Parathyroid adenoma (tissue), 2 donors: ENCODE measurements around the gene CNOT4.

Experiments
- H2AFZ ChIP-seq: fragments of 300-600 bp; sonication (generic); one replicate; pipeline ENCODE4 v1.7.0; 2017; ENCODE audit warnings: antibody characterized with exemption, mild to moderate bottlenecking
- H3K27ac ChIP-seq: fragments of 300-600 bp; sonication (generic); one replicate; pipeline ENCODE4 v1.7.0; 2017
- H3K27me3 ChIP-seq: fragments of 300-600 bp; sonication (generic); one replicate; pipeline ENCODE4 v1.7.0; 2017; ENCODE audit warnings: low read length; ENCODE audit not compliant: control insufficient read depth, insufficient read depth
- H3K36me3 ChIP-seq: fragments of 300-600 bp; sonication (generic); one replicate; pipeline ENCODE4 v1.7.0; 2017; ENCODE audit warnings: low read length; ENCODE audit not compliant: control insufficient read depth, insufficient read depth
- H3K4me1 ChIP-seq: fragments of 300-600 bp; sonication (generic); one replicate; pipeline ENCODE4 v1.7.0; 2017; ENCODE audit warnings: control low read depth
- H3K4me2 ChIP-seq: fragments of 300-600 bp; sonication (generic); one replicate; pipeline ENCODE4 v1.7.0; 2017; ENCODE audit warnings: low read length
- H3K4me3 ChIP-seq: fragments of 300-600 bp; sonication (generic); one replicate; pipeline ENCODE4 v1.7.0; 2017; ENCODE audit warnings: low read depth, low read length
- H3K79me2 ChIP-seq: fragments of 300-600 bp; sonication (generic); one replicate; pipeline ENCODE4 v1.7.0; 2017; ENCODE audit warnings: control low read depth
- H3K9ac ChIP-seq: fragments of 300-600 bp; sonication (generic); one replicate; pipeline ENCODE4 v1.7.0; 2017; ENCODE audit warnings: mild to moderate bottlenecking
- H3K9me3 ChIP-seq: fragments of 300-600 bp; sonication (generic); one replicate; pipeline ENCODE4 v1.7.0; 2017; ENCODE audit warnings: low read length; ENCODE audit not compliant: control insufficient read depth
- TF ChIP-seq, protein P1 (sequence below): fragments of 300-600 bp; sonication (generic); IDR thresholded peaks from one replicate; pipeline ENCODE4 v1.7.0; 2017; ENCODE audit warnings: antibody characterized with exemption, mild to moderate bottlenecking
- donor health status: primary hyperparathyroidism.

Gene CNOT4

DNA sequence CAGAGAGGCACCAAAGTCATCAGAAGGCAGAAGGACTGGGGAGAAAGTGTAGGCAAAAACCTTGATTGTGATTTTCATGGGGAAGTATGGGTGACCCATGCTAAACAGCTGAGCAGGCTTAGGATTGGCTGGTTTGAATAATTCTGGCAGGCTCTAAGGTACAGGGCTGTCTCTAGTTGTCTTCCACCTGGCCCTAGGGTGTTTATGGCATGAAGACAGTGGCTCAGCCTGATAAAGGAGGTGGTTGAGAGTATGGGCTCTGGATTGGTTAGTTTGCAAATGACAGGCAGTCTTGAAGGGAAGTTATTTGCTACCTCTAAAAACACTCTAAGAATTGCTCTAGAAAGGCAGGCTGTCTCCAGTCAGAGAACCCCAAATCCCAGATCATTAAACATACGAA is 176.0 kb downstream of the CNOT4 start:
- Histone ChIP-seq H3K79me2 (no peaks in the 10 kb centered on the region), H3K27me3 (no peaks in the 10 kb centered on the region), H3K9ac (no peak overlapping the region), H3K36me3 (no peaks in the 10 kb centered on the region), H3K4me1 (peaks cover 17% of the 10 kb centered on the region), H2AFZ (peak overlapping the region; percentile 39), H3K27ac (peak overlapping the region; percentile 58), H3K9me3 (no peaks in the 10 kb centered on the region), H3K4me3 (no peak overlapping the region), H3K4me2 (no peak overlapping the region)
- TF ChIP-seq, protein P1, sequence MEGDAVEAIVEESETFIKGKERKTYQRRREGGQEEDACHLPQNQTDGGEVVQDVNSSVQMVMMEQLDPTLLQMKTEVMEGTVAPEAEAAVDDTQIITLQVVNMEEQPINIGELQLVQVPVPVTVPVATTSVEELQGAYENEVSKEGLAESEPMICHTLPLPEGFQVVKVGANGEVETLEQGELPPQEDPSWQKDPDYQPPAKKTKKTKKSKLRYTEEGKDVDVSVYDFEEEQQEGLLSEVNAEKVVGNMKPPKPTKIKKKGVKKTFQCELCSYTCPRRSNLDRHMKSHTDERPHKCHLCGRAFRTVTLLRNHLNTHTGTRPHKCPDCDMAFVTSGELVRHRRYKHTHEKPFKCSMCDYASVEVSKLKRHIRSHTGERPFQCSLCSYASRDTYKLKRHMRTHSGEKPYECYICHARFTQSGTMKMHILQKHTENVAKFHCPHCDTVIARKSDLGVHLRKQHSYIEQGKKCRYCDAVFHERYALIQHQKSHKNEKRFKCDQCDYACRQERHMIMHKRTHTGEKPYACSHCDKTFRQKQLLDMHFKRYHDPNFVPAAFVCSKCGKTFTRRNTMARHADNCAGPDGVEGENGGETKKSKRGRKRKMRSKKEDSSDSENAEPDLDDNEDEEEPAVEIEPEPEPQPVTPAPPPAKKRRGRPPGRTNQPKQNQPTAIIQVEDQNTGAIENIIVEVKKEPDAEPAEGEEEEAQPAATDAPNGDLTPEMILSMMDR: no peak

DNA sequence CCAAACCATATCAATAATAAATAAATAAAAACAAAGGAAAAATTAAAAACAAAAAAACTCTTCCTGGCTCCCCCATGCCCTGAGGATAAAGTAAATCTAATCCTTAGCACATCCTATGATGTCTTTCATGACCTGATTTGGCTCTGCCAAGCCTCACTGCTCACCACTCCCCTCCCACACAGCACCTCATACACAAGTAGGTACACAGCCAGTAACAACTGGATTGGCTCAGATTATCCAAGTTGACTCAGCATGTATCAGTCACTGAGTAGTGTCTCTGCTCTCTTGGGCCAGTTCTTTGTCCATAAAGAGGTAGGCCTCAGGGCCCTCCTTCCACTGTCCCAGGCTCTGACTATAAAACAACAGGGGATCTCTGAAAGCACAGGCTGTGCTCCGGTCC is 176.7 kb downstream of the CNOT4 start:
- no peaks in the 10 kb centered on the region for H3K9me3 ChIP-seq
- no peaks in the 10 kb centered on the region for H3K79me2 ChIP-seq
- H3K9ac ChIP-seq: no peak overlapping the region
- peak overlapping the region; percentile 39 for H2AFZ ChIP-seq
- TF ChIP-seq, protein P1: no peak
- H3K4me3 ChIP-seq: no peak overlapping the region
- no peaks in the 10 kb centered on the region for H3K27me3 ChIP-seq
- peak overlapping the region; percentile 58 for H3K27ac ChIP-seq
- H3K4me2 ChIP-seq: no peak overlapping the region
- H3K36me3 ChIP-seq: no peaks in the 10 kb centered on the region
- H3K4me1 ChIP-seq: peaks cover 17% of the 10 kb centered on the region

DNA sequence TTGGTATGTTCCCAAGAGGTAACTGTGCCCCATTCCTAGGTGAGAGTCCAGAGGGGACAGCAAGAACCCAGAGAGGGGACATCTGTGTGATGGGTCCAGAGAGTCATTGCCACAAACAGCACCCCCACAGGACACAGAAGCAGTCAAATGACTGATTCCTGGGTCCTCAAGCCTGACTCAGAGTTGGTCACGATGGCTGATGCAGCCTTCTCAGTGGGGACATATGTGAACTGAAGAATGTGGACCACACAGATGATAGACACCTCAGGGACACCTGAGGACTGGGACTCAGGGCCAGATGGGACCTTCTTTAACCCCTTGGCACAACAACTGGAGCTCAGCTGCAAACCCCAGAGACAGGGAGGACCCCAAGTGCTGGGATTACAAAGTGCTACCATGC is 179.8 kb downstream of the CNOT4 start:
- Histone ChIP-seq H3K4me1 (peaks cover 12% of the 10 kb centered on the region), H3K4me3 (no peak overlapping the region), H3K27me3 (no peaks in the 10 kb centered on the region), H3K27ac (no peak overlapping the region), H3K9me3 (no peaks in the 10 kb centered on the region), H3K4me2 (no peak overlapping the region), H3K79me2 (no peaks in the 10 kb centered on the region), H3K36me3 (no peaks in the 10 kb centered on the region), H2AFZ (no peak overlapping the region), H3K9ac (no peak overlapping the region)
- TF ChIP-seq, protein P1: no peak

DNA sequence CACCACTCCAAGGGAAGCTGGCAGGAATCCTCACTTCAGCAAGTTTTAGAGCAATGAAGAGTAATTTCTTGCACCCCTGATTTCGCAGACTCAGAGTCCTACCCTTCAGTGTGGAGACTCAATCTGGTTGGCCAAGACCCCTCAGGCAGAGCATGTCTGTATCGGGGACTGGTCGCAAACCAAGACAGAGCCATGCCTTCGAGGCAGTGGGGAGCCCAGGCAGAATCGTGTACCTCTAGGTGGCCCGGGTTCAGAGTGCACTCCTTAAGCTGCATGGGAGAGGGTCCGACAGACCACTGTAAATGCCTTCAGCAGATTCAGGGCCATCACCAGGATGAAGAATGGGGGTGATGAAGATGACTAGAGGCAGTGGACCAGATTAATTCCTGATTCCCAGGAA is 181.4 kb downstream of the CNOT4 start:
- peaks cover 4% of the 10 kb centered on the region for H3K4me1 ChIP-seq
- H3K4me3 ChIP-seq: no peak overlapping the region
- H3K9me3 ChIP-seq: no peaks in the 10 kb centered on the region
- H3K27me3 ChIP-seq: no peaks in the 10 kb centered on the region
- no peaks in the 10 kb centered on the region for H3K79me2 ChIP-seq
- H3K27ac ChIP-seq: no peak overlapping the region
- H3K9ac ChIP-seq: no peak overlapping the region
- H2AFZ ChIP-seq: no peak overlapping the region
- no peaks in the 10 kb centered on the region for H3K36me3 ChIP-seq
- TF ChIP-seq, protein P1: no peak
- no peak overlapping the region for H3K4me2 ChIP-seq

DNA sequence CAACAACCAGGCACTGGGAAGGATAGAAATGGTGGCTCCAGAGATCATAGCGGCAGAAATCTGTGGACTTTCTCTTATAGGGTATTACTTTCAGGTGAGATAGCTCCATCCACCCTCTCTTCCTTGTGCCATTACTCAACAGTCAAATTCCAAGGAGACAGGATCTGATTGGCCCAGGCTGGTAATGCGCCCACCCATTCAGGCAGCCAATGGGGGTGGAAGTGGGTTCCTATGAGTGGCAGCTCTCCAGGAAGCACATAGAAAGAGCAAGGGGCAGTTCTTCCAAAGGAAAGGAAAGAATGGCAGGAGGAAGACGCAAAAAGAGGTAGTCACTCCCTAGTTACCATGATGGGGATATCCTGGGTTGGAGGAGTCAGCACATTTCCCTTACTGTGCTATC is 181.8 kb downstream of the CNOT4 start:
- H3K9me3 ChIP-seq: no peaks in the 10 kb centered on the region
- H3K27me3 ChIP-seq: no peaks in the 10 kb centered on the region
- H3K27ac ChIP-seq: no peak overlapping the region
- no peaks in the 10 kb centered on the region for H3K79me2 ChIP-seq
- H3K4me1 ChIP-seq: no peaks in the 10 kb centered on the region
- no peak overlapping the region for H3K9ac ChIP-seq
- H3K4me3 ChIP-seq: no peak overlapping the region
- H3K36me3 ChIP-seq: no peaks in the 10 kb centered on the region
- TF ChIP-seq, protein P1: no peak
- H3K4me2 ChIP-seq: no peak overlapping the region
- H2AFZ ChIP-seq: no peak overlapping the region
